ENCODE data around the gene GDPD5.

The GDPD5 gene

GRCh38 chr11:75516140-75516539 is 9.6 kb downstream of the GDPD5 start:
- DNase-seq = no peak

DNA sequence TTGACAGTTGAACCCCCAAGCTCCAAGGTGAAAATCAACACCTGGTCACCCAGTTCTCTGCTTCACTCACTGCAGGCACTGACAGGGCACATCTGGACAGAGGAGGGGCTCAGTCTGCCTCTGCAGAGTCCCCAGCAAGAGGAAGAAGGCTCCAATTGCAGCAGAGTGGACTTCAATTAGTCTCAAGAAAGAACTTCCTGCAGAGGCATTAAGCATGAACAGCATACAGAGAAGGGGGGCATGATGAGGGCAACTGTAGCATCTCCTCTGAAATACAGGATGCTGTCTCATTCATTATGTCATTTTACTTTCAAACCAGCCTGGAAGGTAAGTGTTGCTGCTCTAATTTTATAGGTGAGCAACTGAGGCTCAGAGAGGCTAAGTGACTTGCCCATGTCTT is 11.1 kb downstream of the GDPD5 start:
- no peak for DNase-seq

DNA sequence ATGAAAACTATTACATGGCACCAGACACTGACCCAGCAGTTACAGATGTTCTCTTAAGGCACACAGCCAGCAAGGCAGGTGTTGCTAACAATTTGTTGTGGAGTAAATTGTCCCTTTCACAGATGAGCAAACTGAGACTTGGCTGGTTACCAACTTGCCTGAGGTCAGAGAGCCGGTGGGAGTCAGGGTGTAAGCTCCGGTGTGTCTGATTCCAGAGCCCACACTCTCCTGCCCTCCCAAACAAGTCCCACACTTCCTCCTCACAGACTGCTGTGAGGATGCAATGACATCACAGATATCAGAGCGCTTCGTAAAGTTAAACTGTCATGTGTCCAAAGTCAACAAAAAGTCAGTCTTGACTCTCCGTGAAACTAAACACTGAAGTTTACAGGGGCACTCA is 12.5 kb downstream of the GDPD5 start:
- DNase-seq = no peak

GRCh38 chr11:75510723-75511019 is 15.1 kb downstream of the GDPD5 start:
- DNase-seq = no peak

GRCh38 chr11:75510004-75510722 is 15.6 kb downstream of the GDPD5 start:
- DNase-seq = no peak

DNA sequence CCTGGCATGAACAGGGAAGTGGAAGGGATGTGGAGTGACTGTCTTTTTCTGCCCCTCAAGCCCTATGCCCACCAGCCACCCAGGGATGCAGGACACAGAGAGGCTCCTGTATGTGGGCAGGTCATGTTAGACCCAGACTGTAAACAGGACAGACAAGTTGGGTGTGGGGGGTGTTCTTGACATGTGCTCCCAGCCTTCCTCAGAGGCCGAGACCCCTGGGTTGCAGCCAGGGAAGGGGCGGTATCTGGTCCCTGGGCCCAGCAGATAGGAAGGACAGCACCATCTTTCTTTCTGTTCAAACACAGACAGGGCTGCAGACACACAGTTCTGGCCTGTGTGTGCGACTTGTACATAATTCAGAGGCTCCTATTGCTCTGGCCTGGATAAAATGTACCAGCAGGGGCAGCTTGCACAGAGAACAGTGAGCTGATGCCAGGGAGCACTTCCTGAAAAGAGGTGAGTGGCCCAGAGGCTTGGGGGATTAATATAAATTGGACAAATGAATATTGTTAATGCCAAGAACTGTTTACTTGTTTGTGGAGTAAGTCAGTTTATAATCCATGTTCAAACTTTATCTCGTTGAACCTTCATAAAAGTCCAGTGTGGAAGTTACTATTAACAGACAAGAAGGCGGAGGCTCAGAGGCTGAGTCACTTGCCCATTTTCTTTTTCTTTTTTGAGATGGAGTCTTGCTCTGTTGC is 16.6 kb downstream of the GDPD5 start:
- no peak for DNase-seq

- no peak for DNase-seq
Measured at GRCh38 chr11:75508051-75508561, 17.6 kb downstream of the GDPD5 start.

GRCh38 chr11:75507571-75507970 is 18.2 kb downstream of the GDPD5 start:
- DNase-seq = no peak

DNA sequence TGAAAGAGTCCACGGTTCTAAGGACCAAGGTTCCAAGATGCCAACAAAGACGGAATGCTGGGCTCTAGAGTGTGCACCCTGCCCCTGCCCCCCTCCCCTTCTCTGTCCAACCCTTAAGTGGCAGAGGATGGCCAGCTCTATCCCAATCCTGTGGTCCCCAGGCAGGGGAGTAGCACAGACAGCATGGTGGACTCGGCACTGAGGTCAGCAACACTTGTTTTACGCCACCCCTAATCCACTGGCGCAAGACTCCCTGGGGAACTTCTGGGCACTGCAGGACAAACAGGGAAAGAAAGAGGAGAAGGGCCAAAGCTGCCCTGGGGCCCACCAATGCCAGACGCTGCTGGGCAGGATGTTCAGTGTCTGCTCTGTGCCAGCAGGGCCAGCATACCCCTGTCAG is 18.9 kb downstream of the GDPD5 start:
- DNase-seq = no peak

- no peak for DNase-seq
Measured at GRCh38 chr11:75505916-75506692, 19.6 kb downstream of the GDPD5 start.

- DNase-seq = no peak
Measured at GRCh38 chr11:75504501-75504900, 21.2 kb downstream of the GDPD5 start.

GRCh38 chr11:75503531-75504099 is 22.1 kb downstream of the GDPD5 start:
- DNase-seq = no peak

DNA sequence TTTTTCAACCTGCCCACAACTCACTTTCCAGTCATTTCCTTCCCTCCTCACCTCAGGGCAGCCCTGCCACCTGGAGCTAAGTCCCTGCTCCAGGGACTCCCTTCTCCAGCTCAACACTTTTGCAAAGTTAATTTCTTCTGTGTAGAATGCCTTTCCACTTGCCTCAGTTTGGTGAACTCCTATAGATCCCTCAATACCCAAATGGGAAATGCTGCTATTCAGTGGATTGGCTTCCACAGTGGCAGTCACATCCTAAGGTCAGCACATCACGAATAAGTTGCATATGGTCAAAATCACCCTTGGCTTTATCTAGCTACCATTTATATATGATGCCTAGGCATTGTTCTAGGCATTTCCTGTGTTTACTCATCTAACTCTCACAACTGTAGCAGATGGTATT is 23.6 kb downstream of the GDPD5 start:
- no peak for DNase-seq

DNA sequence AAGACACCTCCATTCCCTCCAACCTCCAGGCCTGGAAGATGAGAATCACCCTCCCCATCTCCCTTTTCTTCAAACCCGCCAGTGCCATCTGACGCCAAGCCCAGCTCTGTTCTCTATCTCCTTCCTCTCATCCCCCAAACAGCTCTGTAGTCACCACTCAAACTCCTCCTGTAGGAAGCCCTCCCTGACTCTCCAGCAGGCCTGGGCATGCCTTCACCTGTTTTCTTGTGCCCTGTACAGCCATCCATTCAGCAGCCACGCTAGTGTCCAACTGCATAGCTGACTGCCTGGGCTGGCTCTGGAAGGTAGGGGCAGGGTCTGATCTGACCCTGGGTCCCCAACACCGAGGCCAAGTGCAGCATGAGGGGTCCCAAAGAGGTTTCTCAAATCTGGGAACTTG is 25.0 kb downstream of the GDPD5 start:
- no peak for DNase-seq

DNA sequence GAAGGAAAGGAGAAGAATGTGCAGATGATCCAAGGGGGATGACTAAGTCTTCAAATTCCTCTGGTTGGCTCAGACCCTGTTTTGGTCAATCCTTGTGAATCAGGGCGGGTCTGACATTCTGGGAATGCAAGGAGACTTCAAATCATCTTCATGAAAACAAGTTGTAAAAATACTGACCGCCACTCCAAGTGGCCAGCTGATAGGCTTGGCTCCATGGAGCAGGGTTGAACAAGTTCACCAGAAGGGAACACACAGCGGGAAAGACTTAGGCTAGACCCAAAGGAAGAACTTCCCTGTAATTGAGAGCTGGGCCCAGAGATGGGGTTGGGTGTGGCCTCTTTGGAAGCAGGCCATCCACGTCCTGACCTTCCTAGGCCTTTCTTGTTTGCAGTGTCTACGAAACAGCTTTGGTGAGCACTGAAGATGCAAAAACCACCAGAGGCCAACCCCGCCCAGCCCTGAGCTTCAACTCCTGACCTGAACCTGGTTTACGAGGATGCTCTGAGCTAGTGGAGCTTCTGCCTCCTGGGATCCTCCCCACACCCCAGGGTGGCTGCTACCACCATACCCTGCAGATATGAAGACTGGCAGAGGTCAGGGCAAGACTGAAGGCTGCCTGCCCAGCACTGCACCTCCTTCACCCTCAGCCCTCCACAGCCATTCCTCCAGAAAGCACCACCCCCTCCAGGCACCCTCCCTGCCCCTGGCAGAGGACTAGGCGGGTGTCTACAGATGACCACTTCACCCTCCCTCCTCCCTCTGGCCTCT is 26.1 kb downstream of the GDPD5 start:
- no peak for DNase-seq

GRCh38 chr11:75498556-75499255 is 27.0 kb downstream of the GDPD5 start:
- no peak for DNase-seq

DNA sequence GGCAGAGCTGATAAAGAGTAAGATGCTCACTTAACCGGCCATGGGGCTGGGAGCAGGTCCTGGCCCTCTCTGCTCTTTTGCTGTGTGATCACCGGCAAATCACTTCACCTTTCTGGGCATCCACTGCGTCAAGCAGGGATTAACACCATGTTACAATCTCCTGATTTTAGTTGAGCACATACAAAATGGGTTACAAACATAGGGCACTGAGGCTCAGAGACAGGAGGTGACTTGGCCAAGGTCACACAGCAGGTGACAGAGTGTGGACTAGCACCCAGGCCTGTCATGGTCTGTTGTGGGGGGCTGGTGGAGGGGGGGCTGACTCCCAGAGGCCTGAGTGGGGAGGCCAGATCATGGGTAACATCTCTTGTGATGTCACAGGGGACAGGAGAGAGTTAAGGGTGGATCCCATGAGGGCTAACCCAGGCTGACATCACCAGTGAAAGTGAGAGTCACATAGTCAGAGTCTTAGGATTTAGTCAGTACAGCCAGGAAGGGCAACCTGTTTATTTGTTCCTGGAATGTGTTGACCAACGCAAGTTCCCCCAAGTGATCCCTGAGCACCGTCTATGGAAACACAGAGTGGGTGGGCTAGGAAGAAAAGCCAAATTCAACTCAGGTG is 27.8 kb downstream of the GDPD5 start:
- DNase-seq = no peak

DNA sequence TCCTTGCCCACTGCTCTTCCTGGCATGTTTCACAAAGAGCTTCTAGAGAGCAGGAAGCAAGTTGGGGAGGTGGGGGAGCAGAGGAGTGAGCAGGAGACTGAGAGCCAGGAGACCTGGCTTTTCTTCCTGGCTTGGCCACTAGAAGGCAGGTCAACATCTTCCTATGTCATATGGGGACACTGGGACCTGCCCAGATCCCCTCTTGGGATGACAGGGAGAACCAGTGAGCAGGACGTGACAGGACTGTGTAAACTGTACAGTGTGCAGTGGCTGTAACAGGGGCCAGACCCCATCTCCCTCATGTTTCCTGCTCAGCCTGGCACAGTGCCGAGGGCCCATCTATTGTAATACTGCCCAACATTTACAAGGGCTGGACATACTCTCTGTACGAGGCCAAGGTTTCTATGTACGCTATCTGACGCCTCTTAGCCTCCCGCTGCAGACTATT is 29.4 kb downstream of the GDPD5 start:
- DNase-seq = no peak

DNA sequence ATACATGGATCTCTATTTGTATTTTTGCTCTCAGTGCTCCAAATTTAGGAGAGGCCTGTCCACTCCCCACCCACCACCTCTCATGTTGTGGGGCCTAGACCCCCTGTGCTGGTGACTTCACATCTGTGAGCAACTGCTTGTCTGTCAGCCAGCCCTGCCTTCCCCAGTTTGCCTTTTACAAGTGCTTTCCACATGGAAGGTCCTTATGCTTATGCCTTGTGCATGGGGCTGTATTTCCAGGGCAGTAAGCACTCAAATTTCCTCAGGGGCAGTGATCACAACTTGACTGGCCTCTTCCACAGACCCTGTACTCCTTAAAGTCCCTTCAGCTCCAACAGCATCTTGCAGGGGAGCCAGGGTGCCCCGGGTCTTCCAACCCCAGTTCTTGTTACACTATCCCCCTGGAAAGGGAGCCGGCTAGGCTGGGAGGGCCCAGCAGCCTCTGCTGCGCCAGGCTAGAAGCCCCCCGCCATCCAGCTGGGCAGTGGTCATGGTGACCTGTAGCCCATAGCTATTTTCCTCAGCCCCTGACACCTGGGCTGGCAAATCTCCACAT is 29.9 kb downstream of the GDPD5 start:
- DNase-seq = no peak

DNA sequence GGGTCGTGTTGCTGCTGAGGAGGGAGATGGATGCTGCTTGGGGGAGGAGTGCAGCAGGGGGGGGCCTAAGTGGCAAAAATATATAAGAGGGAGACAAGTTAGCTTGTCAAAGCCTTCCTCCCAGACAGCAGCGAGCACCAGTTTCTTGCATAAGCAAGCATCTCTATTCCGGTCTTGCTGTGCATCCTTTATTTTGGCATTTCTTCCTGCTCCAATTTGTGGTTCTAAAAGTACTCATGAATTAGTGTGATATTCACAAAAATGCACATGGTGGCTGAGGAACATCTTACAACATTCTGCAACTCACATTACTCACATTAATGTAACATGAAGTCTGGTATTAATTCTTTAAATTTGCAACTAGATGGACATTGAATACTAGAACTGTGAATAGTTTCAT is 32.1 kb downstream of the GDPD5 start:
- DNase-seq = no peak
